Measurements from ENCODE around the gene TMEM97.

DNA sequence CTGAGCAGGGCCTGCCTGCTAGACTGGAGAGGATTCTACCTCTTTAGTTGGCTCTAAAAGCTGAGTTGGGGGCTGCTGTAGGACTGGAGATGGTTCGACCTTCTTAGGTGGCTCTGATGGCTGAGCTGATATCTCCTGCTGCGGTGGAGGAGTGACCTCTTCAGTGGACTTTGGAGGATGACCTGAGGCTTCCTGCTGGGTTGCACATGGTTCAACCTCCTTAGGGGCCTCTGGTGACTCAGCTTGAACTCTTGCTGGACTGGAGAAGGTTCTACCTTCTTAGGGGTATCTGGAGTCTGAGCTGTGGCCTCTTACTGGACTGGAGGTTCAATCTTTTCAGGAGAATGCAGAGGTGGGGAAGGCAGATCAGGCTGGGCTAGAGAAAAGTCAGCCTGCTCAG lies 48.9 kb upstream of the TMEM97 start:
- TF ChIP-seq POLR2AphosphoS5 (IDR thresholded peaks at IDR 0.05; ENCODE audit: borderline replicate concordance, low read depth, low read length) (no peak), EZH2 (IDR thresholded peaks at IDR 0.05) (no peak)

All from SK-N-MC (cell line).